HEK293 (cell line): ENCODE measurements around the gene PLXNA2.

Experiments used
- CTCF ChIA-PET: fragments of 350-600 bp; formaldehyde crosslinking; extraction: SDS; loops from one replicate; lab custom pipeline; 2021; ENCODE audit warnings: antibody characterized with exemption; lab: Yijun Ruan, JAX
- POLR2A ChIA-PET: fragments of 300-600 bp; formaldehyde crosslinking; extraction: SDS; loops from one replicate; lab custom pipeline; 2020; ENCODE audit warnings: antibody characterized with exemption, inconsistent platforms; lab: Yijun Ruan, JAX
- H3K27ac ChIP-seq: fragments of 200-500 bp; sonication (Bioruptor generic); 2 replicates; pipeline ENCODE4 v1.5.1; 2014; ENCODE audit warnings: low read depth, low read length, control low read depth, inconsistent platforms; ENCODE audit errors: extremely low read depth
- H3K36me3 ChIP-seq, 2 experiments: fragments of 200-500 bp in 1 of 2; sonication (Bioruptor generic) in 1 of 2; 1 replicate in 1 of 2; 2 replicates in 1 of 2; pipeline ENCODE4 v1.5.1; 2014 to 2017; ENCODE audit warnings: inconsistent platforms in 2 of 2, low read length in 2 of 2; ENCODE audit not compliant: control insufficient read depth in 2 of 2, insufficient read depth in 1 of 2
- H3K4me1 ChIP-seq: fragments of 200-500 bp; sonication (Bioruptor generic); 2 replicates; pipeline ENCODE4 v1.5.1; 2014; ENCODE audit warnings: mild to moderate bottlenecking, low read length, inconsistent platforms; ENCODE audit not compliant: control insufficient read depth, insufficient read depth
- H3K4me3 ChIP-seq: 2 replicates; pipeline ENCODE4 v1.5.1; 2011; ENCODE audit warnings: low read depth, mild to moderate bottlenecking, control low read depth, low read length, moderate library complexity
- H3K9me3 ChIP-seq: fragments of 200-500 bp; sonication (Bioruptor generic); 2 replicates; pipeline ENCODE4 v1.5.1; 2014; ENCODE audit warnings: low read depth, low read length, inconsistent platforms; ENCODE audit not compliant: control insufficient read depth, insufficient read depth
- BCL11A ChIP-seq: fragments of 450-650 bp; formaldehyde crosslinking; IDR thresholded peaks from 2 replicates; pipeline ENCODE4 v1.5.1; 2016; ENCODE audit warnings: low read depth, missing biosample characterization, missing genetic modification characterization
- CTCF ChIP-seq: fragments of 450-650 bp; formaldehyde crosslinking; IDR thresholded peaks from 2 replicates; pipeline ENCODE4 v1.5.1; 2016; ENCODE audit warnings: missing biosample characterization, missing genetic modification characterization
- ELK4 ChIP-seq: IDR thresholded peaks from 2 replicates; pipeline ENCODE4 v1.6.1; 2011; ENCODE audit warnings: mild to moderate bottlenecking, low read depth, low read length, borderline replicate concordance
- GLIS2 ChIP-seq: fragments of 450-650 bp; formaldehyde crosslinking; IDR thresholded peaks from 2 replicates; pipeline ENCODE4 v1.5.1; 2016; ENCODE audit warnings: missing biosample characterization, missing genetic modification characterization
- HIC1 ChIP-seq: fragments of 450-650 bp; formaldehyde crosslinking; IDR thresholded peaks from 2 replicates; pipeline ENCODE4 v1.5.1; 2016; ENCODE audit warnings: missing biosample characterization, missing genetic modification characterization
- HOXA7 ChIP-seq: sonication (generic); formaldehyde crosslinking; IDR thresholded peaks from 2 replicates; pipeline ENCODE4 v1.8.1; 2022; ENCODE audit warnings: missing genetic modification reagents, borderline replicate concordance
- TCF7L2 ChIP-seq: IDR thresholded peaks from 2 replicates; pipeline ENCODE4 v1.6.1; 2011; ENCODE audit warnings: low read depth, mild to moderate bottlenecking, inconsistent platforms, low read length, moderate library complexity, borderline replicate concordance
- WT1 ChIP-seq: fragments of 450-650 bp; formaldehyde crosslinking; IDR thresholded peaks from 2 replicates; pipeline ENCODE4 v1.5.1; 2016; ENCODE audit warnings: missing biosample characterization, missing genetic modification characterization
- ZNF133 ChIP-seq: fragments of 450-650 bp; formaldehyde crosslinking; IDR thresholded peaks from 2 replicates; pipeline ENCODE4 v1.5.1; 2016; ENCODE audit warnings: missing biosample characterization, missing genetic modification characterization
- ZNF341 ChIP-seq: fragments of 450-650 bp; formaldehyde crosslinking; IDR thresholded peaks from 2 replicates; pipeline ENCODE4; 2016; ENCODE audit warnings: low read depth, missing biosample characterization, missing genetic modification characterization
- ZNF391 ChIP-seq: fragments of 450-650 bp; formaldehyde crosslinking; IDR thresholded peaks from 2 replicates; pipeline ENCODE4 v1.5.1; 2016; ENCODE audit warnings: low read depth, missing biosample characterization, missing genetic modification characterization, borderline replicate concordance
- ZNF521 ChIP-seq: fragments of 450-650 bp; formaldehyde crosslinking; IDR thresholded peaks from 2 replicates; pipeline ENCODE4 v1.5.1; 2017; ENCODE audit warnings: missing biosample characterization, mild to moderate bottlenecking, missing genetic modification characterization
- ZNF548 ChIP-seq: fragments of 450-650 bp; formaldehyde crosslinking; IDR thresholded peaks from 2 replicates; pipeline ENCODE4 v1.5.1; 2016; ENCODE audit warnings: missing biosample characterization, missing genetic modification characterization
- ZNF549 ChIP-seq: fragments of 450-650 bp; IDR thresholded peaks from 2 replicates; pipeline ENCODE4 v1.5.1; 2018; ENCODE audit warnings: missing biosample characterization, missing genetic modification characterization, mild to moderate bottlenecking, inconsistent platforms, moderate library complexity
- ZNF654 ChIP-seq: fragments of 450-650 bp; formaldehyde crosslinking; IDR thresholded peaks from 2 replicates; pipeline ENCODE4 v1.5.1; 2016; ENCODE audit warnings: low read depth, missing biosample characterization, missing genetic modification characterization
- ZNF707 ChIP-seq: fragments of 450-650 bp; formaldehyde crosslinking; IDR thresholded peaks from 2 replicates; pipeline ENCODE4 v1.5.1; 2016; ENCODE audit warnings: missing biosample characterization, missing genetic modification characterization
- ZNF785 ChIP-seq: fragments of 450-650 bp; formaldehyde crosslinking; IDR thresholded peaks from 2 replicates; pipeline ENCODE4 v1.5.1; 2016; ENCODE audit warnings: missing biosample characterization, missing genetic modification characterization
- ZNF792 ChIP-seq: fragments of 450-650 bp; formaldehyde crosslinking; IDR thresholded peaks from 2 replicates; pipeline ENCODE4 v1.5.1; 2016; ENCODE audit warnings: missing biosample characterization, missing genetic modification characterization
- ZNF830 ChIP-seq: fragments of 450-650 bp; IDR thresholded peaks from 2 replicates; pipeline ENCODE4 v1.5.0; 2018; ENCODE audit warnings: missing biosample characterization, missing genetic modification characterization, low read depth, mild to moderate bottlenecking, moderate library complexity

The PLXNA2 gene

GRCh38 chr1:208252836-208253576 lies 8.8 kb upstream of the PLXNA2 start:
- Histone ChIP-seq H3K36me3 (no peaks in the 10 kb centered on the region), H3K4me1 (no peaks in the 10 kb centered on the region), H3K9me3 (no peaks in the 10 kb centered on the region), H3K27ac (no peak overlapping the region), H3K4me3 (no peak overlapping the region)
- TF ChIP-seq ZNF341 (no peak), ZNF707 (tag by site-specific recombination) (no peak), BCL11A (tag by site-specific recombination) (no peak), TCF7L2 (no peak), ZNF521 (tag by site-specific recombination) (no peak)
- ChIA-PET POLR2A (interaction anchor here (0.6 kb wide), 1 partner anchor 36 kb away, joined by 3 read pairs; no protein-coding TSS in a partner anchor), CTCF (interaction anchor here (0.7 to 1.9 kb wide), 12 partner anchors 9 to 492 kb away, joined by 3 to 13 read pairs (median 3); no protein-coding TSS in a partner anchor)

- Histone ChIP-seq H3K36me3 (no peaks in the 10 kb centered on the region), H3K27ac (no peak overlapping the region), H3K9me3 (no peaks in the 10 kb centered on the region), H3K4me1 (no peaks in the 10 kb centered on the region), H3K4me3 (no peak overlapping the region)
- TF ChIP-seq ZNF133 (no peak), CTCF (tag by site-specific recombination) (peak; percentile 35; the same call in 1 of the 2 replicates), ZNF654 (tag by site-specific recombination) (peak; percentile 43)
- ChIA-PET CTCF (interaction anchor here (0.6 to 1.9 kb wide), 22 partner anchors 10 to 493 kb away, joined by 3 to 13 read pairs (median 3); no protein-coding TSS in a partner anchor), POLR2A (interaction anchor here (1.0 kb wide), 1 partner anchor 231 kb away, joined by 5 read pairs; no protein-coding TSS in a partner anchor)
Measured at GRCh38 chr1:208251911-208252835, 8.0 kb upstream of the PLXNA2 start.

GRCh38 chr1:208251015-208251414 lies 6.8 kb upstream of the PLXNA2 start:
- CTCF ChIA-PET, result interaction anchor here (1.2 to 1.4 kb wide), 2 partner anchors 16 to 229 kb away, joined by 3 to 6 read pairs; no protein-coding TSS in a partner anchor
- POLR2A ChIA-PET, result no interaction called here
- Histone ChIP-seq H3K27ac (no peak overlapping the region), H3K9me3 (no peaks in the 10 kb centered on the region), H3K4me1 (no peaks in the 10 kb centered on the region), H3K36me3 (no peaks in the 10 kb centered on the region), H3K4me3 (no peak overlapping the region)
- TF ChIP-seq ELK4 (no peak), ZNF785 (tag by site-specific recombination) (no peak), ZNF792 (tag by site-specific recombination) (no peak)

GRCh38 chr1:208250613-208251012 lies 6.4 kb upstream of the PLXNA2 start:
- H3K36me3 ChIP-seq, result no peaks in the 10 kb centered on the region
- no peak overlapping the region for H3K27ac ChIP-seq
- no peak overlapping the region for H3K4me3 ChIP-seq
- ChIA-PET CTCF (interaction anchor here (1.2 to 1.4 kb wide), 2 partner anchors 16 to 229 kb away, joined by 3 to 6 read pairs; no protein-coding TSS in a partner anchor), POLR2A (no interaction called here)
- no peaks in the 10 kb centered on the region for H3K4me1 ChIP-seq
- no peaks in the 10 kb centered on the region for H3K9me3 ChIP-seq
- TF ChIP-seq HIC1 (tag by site-specific recombination) (no peak), ZNF549 (tag by site-specific recombination) (no peak), GLIS2 (tag by site-specific recombination) (no peak), ZNF830 (no peak), ELK4 (no peak), ZNF391 (tag by site-specific recombination) (no peak), WT1 (tag by site-specific recombination) (no peak), ZNF548 (tag by site-specific recombination) (no peak), HOXA7 (CRISPR knock-in tag) (no peak)
